IMR-90 (cell line): Measurements from ENCODE around the gene KMT2C.

Source experiments
- BHLHE40 ChIP-seq: fragments of 150-350 bp; IDR thresholded peaks from 2 replicates; pipeline ENCODE4 v1.6.1; 2016; ENCODE audit warnings: mild to moderate bottlenecking, low read depth, low read length
- CTCF ChIP-seq: conservative IDR thresholded peaks from 2 replicates; pipeline ENCODE4 v1.5.1; 2012; ENCODE audit warnings: mild to moderate bottlenecking, low read depth, low read length, improper control_type of control experiment
- MAFK ChIP-seq: IDR thresholded peaks from 2 replicates; pipeline ENCODE4 v1.6.1; 2012; ENCODE audit warnings: low read depth, low read length, improper control_type of control experiment
- POLR2A ChIP-seq: IDR thresholded peaks from 2 replicates; pipeline ENCODE4 v1.6.1; 2012; ENCODE audit warnings: mild to moderate bottlenecking, low read depth, low read length
- RCOR1 ChIP-seq: IDR thresholded peaks from 2 replicates; pipeline ENCODE4 v1.6.1; 2012; ENCODE audit warnings: mild to moderate bottlenecking, low read length, improper control_type of control experiment; ENCODE audit not compliant: insufficient replicate concordance
- RFX5 ChIP-seq: IDR thresholded peaks from 2 replicates; pipeline ENCODE4 v1.8.0; 2012; ENCODE audit warnings: low read depth, mild to moderate bottlenecking, low read length, moderate library complexity
- SMC3 ChIP-seq: fragments of 150-350 bp; IDR thresholded peaks from 2 replicates; pipeline ENCODE4 v1.6.1; 2016; ENCODE audit warnings: low read depth, mild to moderate bottlenecking, antibody characterized with exemption, low read length, moderate library complexity
- TF ChIP-seq, protein P1 (sequence below): fragments of 150-350 bp; IDR thresholded peaks from 2 replicates; pipeline ENCODE4 v1.6.1; 2016; ENCODE audit warnings: low read depth, mild to moderate bottlenecking, low read length, moderate library complexity, borderline replicate concordance

DNA sequence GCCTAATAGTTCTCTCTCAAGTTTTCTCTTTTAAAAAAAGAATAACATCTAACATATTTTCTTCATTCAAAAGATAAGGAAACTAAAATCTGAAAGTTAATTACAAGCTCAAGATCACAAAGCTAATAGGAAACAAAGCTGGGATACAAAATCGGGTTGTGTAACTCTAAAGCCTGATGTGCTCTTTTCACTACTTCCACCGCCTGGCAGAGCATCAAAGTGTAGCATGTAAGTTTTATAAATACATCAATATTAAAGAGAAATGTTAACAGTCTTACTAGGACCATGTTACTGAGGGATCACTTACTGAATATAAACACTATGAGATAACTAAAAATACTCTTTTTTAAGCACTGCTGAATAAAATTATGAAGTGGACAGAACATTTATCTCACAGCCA is 97.2 kb downstream of the KMT2C start:
- TF ChIP-seq CTCF (no peak), MAFK (no peak), RFX5 (no peak), SMC3 (no peak), BHLHE40 (no peak), POLR2A (no peak), RCOR1 (no peak)
- TF ChIP-seq, protein P1, sequence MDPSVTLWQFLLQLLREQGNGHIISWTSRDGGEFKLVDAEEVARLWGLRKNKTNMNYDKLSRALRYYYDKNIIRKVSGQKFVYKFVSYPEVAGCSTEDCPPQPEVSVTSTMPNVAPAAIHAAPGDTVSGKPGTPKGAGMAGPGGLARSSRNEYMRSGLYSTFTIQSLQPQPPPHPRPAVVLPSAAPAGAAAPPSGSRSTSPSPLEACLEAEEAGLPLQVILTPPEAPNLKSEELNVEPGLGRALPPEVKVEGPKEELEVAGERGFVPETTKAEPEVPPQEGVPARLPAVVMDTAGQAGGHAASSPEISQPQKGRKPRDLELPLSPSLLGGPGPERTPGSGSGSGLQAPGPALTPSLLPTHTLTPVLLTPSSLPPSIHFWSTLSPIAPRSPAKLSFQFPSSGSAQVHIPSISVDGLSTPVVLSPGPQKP: no peak
